Stimulated activated naive CD4-positive, alpha-beta T cell treated with Interleukin-2 at 50 U/mL for 16 hours (primary cell): ENCODE data around the gene TTC39C.
A peak's percentile ranks its signal among the peaks of the same experiment; 100 is the strongest.

Experiments
- DNase-seq: peaks from one replicate; lab custom pipeline; 2025; lab: John Stamatoyannopoulos, UW

The TTC39C gene

GRCh38 chr18:23992089-23992940, 22.2 kb upstream of the TTC39C start:
- peak; percentile 30 for DNase-seq

DNA sequence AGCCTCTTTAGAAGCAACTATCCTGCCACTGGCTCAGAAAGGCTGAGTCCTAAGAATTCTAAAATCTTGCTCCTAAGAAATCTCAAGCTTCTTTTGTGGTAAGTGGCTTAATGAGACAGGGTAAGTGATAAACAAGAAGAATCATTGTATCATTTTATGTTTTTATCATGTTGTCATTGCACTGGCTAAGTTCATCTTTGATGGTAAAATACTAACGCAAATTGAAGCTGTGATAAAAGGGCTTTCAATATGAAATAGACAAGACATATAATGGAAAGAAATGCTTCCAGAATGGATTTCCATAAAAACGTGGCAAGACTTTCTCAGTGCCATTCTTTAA, 21.6 kb upstream of the TTC39C start:
- no peak for DNase-seq

GRCh38 chr18:23994361-23994902, 20.1 kb upstream of the TTC39C start:
- peak; percentile 25 for DNase-seq

DNA sequence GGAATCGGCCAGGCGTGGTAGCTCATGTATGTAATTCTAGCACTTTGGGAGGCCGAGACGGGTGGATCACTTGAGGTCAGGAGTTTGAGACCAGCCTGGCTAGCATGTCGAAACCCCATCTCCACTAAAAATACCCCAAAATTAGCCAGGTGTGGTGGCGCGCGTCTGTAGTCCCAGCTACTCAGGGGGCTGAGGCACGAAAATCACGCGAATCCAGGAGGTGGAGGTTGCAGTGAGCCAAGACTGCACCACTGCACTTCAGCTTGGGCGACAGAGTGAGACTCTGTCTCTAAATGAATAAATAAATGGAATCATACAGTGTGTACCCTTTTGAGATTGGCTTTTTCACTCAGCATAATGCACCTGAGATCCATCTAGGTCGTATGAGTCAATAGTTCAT, 19.4 kb upstream of the TTC39C start:
- no peak for DNase-seq

GRCh38 chr18:23998018-23998417, 16.5 kb upstream of the TTC39C start:
- DNase-seq, result no peak

DNA sequence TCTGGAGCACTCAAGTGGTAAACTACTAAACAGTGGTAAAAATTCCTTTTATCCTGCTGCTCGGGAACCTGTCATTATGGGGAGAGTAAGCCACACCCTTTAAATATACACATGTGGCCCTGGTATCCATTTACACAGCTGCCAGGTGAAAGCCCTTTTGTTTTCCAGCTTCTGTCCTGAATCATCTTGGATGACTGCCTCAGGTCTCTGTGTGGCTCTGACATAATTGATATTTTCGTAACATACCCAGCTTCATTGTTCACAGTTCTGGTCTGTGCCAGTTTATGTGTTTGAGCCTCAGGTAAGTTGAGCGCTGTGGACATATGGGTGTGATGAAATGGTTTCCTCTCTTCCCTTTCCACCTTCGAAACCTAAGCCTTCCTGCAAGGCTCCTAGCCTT, 15.7 kb upstream of the TTC39C start:
- DNase-seq, result no peak

- DNase-seq, result peak; percentile 34
Measured at GRCh38 chr18:24000613-24001490, 13.7 kb upstream of the TTC39C start.

DNA sequence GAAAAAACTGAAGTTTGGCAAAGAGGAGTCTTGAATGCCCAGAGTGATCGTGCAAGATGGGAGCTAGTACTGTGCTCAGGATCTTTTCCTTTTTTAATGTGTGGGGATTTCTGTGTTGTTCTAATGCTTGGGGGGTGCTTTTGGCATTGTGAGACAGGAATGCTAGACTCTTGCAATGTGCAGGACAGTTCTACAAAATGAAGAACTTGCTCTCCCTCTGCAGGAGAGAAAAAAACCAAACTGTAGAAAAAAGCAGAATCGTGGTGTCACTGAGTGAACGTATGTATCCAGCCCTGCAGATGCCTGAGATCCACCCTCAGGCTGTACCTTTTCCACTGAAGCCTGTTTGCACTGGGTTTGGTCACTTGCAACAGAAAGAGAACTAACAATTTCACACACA, 12.1 kb upstream of the TTC39C start:
- DNase-seq, result no peak

DNA sequence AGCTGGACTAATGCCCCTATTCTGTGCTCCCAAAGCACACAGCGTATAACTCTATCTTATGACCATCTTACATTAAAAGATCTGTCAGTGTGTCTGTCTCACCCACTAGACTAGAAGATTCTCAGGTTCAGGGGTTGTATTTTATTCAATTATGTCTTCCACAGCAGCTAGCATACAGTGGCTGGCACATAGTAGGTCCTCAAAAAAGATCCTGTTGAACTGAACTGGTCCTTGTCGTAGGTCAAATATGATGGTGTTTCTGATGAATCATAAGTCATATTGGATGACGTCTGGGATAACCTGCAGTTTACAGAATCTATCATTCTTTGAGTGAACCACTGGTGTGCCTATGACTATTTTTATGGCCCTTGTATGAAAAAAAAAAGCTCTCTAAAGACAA, 11.3 kb upstream of the TTC39C start:
- DNase-seq, result no peak

DNA sequence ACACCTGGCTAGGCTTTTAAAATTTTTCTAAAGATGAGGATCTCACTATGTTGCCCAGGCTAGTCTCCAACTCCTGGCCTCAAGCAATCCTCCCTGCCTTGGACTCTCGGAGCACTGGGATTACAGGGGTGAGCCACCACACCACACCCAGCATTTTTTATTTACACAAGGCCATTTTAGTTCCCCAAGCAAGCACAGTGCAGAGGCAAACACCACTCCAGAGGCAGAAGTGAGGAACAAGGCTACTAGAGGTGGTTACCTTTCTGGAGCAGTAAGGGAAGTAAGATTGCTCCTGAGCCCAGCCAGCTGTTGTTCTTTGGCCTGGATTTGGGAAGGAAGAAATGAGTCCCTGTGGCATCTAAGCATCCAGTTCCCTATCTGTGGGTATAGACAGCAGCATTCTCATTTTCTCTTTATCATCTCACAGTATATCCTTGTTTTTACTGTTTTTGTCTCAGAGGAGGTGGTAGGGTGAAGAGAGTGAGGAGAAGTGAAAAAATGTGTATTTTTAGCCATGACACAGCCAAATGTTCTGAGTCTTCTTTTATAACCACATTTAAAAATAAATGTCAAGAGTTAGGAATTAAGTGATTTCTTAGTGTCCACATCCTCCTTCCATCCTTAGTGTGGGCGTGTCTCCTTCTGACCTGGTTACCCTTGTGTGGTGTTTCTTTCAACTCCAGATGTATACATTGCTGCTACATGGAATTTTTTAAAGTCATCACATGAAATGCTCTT, 10.5 kb upstream of the TTC39C start:
- DNase-seq, result no peak

GRCh38 chr18:24006712-24007313, 7.7 kb upstream of the TTC39C start:
- DNase-seq, result no peak

- no peak for DNase-seq
Measured at GRCh38 chr18:24009246-24009645, 5.3 kb upstream of the TTC39C start.

DNA sequence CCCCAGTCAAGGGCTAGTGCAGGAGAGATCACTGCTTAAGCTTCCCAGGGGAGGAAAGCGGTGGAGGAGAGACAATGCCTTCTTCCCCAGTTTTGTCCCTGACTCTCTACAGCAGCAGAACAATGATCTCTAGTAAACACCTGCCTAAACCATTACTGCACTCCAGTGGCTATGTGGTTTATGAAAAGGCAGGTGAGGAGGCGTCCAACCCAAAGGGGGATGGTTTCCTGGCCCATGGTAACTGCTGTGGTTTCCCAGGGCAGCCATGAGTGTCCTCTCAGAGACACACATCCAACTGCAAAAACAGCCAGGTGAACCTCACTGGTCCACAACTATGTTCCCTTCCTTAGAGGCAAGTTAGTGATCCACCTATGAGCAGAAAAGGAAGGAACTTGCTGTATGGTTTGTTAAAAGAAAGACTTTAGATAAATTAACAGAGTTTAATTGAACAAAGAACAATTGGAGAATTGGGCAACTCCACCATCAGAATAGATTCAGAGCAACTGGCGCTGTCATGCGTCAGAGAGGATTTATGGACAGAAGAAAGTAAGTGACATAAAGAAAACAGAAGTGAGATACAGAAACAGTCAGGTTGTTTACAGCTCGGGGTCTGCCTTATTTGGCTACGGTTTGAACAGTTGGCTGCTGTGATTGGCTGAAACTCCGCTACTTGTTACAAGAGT, 4.8 kb upstream of the TTC39C start:
- DNase-seq, result no peak

DNA sequence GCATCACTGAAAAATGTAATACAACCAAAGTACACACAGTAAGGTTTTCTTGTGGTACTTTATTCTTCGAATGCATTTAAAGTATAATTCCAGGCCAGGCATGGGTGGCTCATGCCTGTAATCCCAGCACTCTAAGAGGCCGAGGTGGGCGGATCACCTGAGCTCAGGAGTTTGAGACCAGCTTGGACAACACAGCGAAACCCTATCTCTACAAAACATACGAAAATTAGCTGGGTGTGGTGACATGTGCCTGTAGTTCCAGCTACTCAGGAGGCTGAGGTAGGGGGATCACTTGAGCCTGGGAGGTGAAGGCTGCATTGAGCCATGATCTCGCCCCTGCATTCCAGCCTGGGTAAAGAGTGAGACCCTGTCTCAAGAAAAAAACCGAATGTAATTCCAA, 3.9 kb upstream of the TTC39C start:
- no peak for DNase-seq

GRCh38 chr18:24011123-24011917, 3.2 kb upstream of the TTC39C start:
- no peak for DNase-seq

- no peak for DNase-seq
Measured at GRCh38 chr18:24013051-24013450, 1.5 kb upstream of the TTC39C start.

DNA sequence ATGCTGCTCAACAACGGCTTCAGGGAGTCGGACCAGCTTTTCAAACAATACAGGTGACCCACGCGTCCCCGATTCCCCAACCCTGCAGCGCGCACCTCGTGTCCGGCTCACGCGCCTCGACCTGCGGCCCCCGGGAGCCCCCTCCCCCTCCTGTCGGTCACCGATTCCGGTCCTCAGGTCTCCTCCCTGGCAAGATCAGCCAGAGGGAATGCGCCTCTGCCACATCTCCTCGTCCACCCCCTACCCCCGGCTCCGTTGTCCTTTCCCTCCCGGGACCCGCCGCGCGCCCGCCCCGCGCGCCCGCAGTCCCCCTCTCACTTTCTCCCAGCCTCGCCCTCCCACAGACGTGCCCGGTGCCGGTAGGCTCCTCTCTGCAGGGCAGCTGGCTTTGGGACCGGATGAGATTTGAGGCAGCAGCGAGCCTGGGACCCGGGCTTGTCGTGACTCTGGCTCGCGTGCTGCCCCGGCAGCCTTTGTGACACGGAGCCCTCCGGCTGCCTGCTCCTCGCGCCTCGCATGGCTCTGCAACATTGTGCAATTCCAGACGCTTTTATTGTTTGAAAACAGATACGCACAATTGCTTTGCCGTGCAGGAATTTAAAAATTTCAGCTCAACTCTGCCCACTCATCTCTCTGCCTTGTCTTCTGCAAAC, 558 bp downstream of the TTC39C start:
- peak; percentile 55 for DNase-seq

DNA sequence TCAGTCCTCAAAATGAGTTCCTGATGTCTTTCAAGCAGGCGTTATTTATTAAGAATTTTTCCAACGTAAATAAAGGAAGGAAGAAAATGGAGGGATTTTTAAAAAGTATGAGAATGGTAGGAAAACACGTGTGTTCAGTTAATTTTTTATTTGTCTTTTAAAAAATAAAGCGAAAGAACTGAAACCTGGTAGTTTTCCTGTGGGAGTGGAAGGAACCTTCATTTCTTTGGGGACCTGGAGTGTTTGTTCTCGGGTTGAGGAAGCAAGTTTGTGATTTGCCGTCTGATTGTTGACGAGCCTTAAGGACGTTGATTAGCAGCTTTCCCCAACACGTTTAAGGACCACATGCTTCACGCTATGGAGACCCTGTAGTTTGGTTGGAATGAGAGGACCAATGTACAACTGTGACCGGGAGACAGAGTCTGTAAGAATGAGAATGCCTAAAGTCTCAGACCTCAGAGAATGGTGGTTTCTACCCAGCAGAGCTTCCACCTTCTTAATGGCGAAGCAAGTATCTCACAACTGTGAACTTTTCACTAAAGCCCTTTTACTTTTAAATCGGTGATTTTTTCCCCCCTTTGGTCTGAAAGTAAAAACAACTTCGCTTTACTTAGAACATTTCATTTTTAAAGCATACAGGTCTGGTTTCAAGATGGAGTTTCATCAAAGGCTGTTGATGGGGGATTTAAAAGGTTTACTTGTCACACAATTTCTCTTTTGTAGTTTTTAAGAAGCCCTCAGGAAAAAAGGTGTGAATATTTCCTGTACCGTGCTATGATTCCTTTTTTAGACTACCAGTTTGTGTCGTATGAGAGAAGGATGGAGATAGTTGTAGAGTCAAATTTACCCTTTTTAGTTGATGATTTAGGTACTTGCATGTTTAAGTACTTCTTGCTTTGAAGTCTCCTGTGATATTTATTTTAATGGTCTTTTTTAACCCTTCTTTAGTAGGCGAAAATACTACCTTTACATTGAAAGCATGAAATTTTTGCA, 1.4 kb downstream of the TTC39C start:
- DNase-seq, result no peak

GRCh38 chr18:24016643-24017042, 2.1 kb downstream of the TTC39C start:
- no peak for DNase-seq
